Measurements from ENCODE around the gene TJAP1.
"Not testable (repeated sequence)": the region's sequence is repeated elsewhere in the genome, so short reads cannot be mapped to it uniquely, and the experiment has no call there.

TJAP1 gene

DNA sequence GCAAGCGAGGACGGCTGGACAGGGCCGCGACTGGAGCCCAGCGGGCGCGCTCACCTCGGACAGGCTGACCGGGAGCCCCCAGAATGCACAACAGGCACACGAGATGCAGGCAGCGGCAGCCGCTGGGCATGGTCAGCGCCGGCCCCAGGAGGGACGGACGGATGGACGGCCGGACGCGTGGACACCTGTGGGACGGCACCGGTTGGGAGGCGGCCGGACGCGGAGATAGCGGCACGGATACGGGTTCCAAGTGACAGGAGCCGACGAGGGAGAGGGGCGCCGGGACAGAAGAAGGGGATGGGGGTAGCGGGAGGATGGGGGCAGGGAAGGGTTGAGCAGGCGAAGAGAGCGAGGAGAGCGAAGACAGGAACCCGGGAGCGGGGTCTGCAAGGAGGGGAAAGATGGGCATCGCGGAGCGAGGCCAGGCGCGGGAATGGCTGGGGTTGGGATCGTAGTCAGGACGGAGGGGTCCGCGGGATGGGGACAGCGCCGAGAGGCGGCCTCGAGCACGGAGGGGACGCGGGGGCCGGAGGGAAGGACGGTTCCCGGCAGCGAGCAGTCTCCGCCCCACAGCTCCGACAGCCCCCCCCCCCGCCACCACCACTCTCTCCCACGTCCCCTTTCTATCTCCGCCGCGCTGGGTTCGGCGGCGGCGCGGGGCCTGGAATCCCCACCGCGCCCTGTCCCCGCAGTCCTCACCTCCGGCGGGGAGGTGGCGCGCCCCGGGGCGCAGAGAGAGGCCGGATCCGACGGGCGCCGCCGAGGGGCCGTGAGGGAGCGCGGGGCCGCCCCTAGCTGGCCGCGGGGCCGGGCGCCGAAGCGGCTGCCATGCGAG, 22.5 kb upstream of the TJAP1 start:
- no peaks in the 10 kb centered on the region for H3K9me3 ChIP-seq (ENCODE audit: control insufficient read depth, low read length)
- H3K36me3 ChIP-seq (ENCODE audit: control insufficient read depth, insufficient read depth, low read length) = no peaks in the 10 kb centered on the region
- H3K27me3 ChIP-seq (ENCODE audit: control insufficient read depth, insufficient read depth, low read length) = peaks cover 27% of the 10 kb centered on the region
- H3K4me1 ChIP-seq (ENCODE audit: control insufficient read depth, insufficient read depth, low read length) = peaks cover 6% of the 10 kb centered on the region
- no peak overlapping the region for H3K9ac ChIP-seq (ENCODE audit: low read length)
- no peak overlapping the region for H3K4me3 ChIP-seq (ENCODE audit: low read length)

DNA sequence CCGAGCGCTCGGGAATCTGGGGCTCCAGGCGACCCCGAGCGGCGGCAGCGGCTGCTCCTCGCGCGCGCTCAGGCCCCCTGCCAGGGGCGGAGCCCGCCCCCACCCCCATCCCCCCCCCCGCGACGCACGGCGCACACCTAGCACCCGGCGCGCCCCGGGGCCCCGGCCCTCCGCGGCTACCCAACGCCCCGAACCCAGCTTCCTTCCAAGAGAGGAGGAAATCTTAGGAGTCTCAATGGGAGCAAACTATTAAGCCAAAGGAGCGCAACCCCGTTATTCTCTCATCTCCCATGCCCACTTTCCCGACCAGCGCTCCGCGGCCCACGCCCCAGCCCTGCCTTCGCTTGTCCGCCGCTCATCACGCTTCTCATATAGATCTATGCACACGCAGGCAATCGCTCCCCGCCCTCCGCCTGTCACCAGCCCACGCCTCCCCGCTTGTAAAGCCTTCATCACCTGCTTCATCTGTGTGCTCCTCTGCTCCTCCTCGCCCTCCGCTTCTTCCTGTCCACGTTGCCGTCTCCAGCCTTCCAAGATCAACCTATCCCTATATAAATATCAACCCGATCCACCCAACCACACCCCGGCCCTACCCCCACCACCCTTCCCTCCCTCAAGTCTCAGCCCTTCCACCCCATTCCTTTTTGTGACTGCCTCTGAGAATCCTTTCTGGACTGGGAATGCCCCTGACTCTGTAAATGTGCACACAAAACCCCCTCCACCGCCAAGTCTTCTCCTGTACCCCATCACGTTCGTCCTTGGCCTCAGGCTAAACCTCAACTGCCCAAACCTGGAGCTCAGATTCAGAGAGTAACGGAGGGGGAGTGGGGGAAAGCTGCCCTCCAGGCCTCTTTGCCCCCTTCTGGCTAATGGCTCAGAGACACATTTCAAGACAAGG, 21.6 kb upstream of the TJAP1 start, which contains the start of gene DLK2:
DLK2 (minus strand) TSS at position 18 of the 898 bp plus-strand sequence. CDS start 723 bp downstream, outside the sequence.
- H3K9me3 ChIP-seq (ENCODE audit: control insufficient read depth, low read length) = no peaks in the 10 kb centered on the region
- peaks cover 27% of the 10 kb centered on the region for H3K27me3 ChIP-seq (ENCODE audit: control insufficient read depth, insufficient read depth, low read length)
- H3K9ac ChIP-seq (ENCODE audit: low read length) = no peak within 1 kb of the TSS

DNA sequence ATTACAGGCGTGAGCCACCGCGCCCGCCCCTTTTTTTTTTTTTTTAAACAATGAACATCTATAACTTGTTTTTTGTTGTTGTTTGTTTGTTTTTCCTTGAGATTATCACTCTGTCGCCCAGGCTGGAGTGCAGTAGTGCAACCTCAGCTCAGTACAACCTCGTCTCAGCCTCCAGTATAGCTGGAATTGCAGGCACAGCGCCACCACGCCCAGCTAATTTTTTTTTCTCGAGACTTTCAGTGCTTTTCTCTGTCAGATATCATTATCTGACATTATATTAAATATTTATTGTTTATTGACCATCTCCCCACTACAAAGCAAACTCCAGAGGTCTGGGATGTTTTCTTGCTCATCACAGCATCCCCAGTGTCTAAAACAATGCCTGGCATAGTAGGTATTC, 19.7 kb upstream of the TJAP1 start:
- Histone ChIP-seq H3K9ac (ENCODE audit: low read length) (no peak overlapping the region), H3K4me1 (ENCODE audit: control insufficient read depth, insufficient read depth, low read length) (peaks cover 6% of the 10 kb centered on the region), H3K9me3 (ENCODE audit: control insufficient read depth, low read length) (no peaks in the 10 kb centered on the region), H3K27me3 (ENCODE audit: control insufficient read depth, insufficient read depth, low read length) (peaks cover 33% of the 10 kb centered on the region), H3K4me3 (ENCODE audit: low read length) (no peak overlapping the region), H3K36me3 (ENCODE audit: control insufficient read depth, insufficient read depth, low read length) (no peaks in the 10 kb centered on the region)

More for the DNA sequence above, 21.6 kb upstream of the TJAP1 start, which contains the start of gene DLK2:
- Histone ChIP-seq H3K36me3 (ENCODE audit: control insufficient read depth, insufficient read depth, low read length) (no peaks in the 10 kb centered on the region), H3K4me1 (ENCODE audit: control insufficient read depth, insufficient read depth, low read length) (peaks cover 6% of the 10 kb centered on the region), H3K4me3 (ENCODE audit: low read length) (no peak within 1 kb of the TSS)

DNA sequence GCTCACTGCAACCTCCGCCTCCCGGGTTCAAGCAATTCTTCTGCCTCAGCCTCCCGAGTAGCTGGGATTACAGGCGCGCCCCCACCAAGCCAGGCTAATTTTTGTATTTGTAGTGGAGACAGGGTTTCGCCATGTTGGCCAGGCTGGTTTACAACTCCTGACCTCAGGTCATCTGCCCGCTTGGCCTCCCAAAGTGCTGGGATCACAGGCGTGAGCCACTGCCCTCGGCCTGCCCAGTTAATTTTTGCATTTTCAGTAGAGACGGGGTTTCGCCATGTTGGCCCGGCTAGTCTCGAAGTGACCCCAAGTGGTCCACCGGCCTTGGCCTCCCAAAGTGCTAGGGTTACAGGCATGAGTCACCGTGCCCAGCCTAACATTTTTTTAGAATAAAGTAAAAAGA, 19.2 kb upstream of the TJAP1 start:
- H3K9ac ChIP-seq (ENCODE audit: low read length); H3K4me1 ChIP-seq (ENCODE audit: control insufficient read depth, insufficient read depth, low read length); H3K36me3 ChIP-seq (ENCODE audit: control insufficient read depth, insufficient read depth, low read length); H3K9me3 ChIP-seq (ENCODE audit: control insufficient read depth, low read length); H3K4me3 ChIP-seq (ENCODE audit: low read length): not testable (repeated sequence)
- H3K27me3 ChIP-seq (ENCODE audit: control insufficient read depth, insufficient read depth, low read length) = peaks cover 36% of the 10 kb centered on the region

DNA sequence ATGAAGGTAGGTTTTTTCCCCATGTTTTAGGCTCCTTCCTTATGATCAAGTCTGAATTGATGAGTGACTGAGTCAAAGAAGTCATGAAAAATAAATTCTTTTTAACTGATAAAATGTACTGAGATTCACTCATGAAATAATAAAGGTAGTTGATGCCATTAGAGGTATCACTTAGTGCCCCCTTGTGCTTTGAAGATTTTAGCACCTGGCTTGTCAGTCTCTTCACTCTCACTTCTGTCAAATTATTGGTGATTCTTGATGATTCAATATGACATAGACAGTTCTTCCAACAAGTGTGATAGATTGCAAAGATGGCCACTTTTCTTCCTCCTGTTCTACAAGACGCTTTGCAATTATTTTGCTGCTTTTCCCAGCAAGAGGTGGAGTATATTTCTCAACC, 17.8 kb upstream of the TJAP1 start:
- H3K9ac ChIP-seq (ENCODE audit: low read length) = no peak overlapping the region

DNA sequence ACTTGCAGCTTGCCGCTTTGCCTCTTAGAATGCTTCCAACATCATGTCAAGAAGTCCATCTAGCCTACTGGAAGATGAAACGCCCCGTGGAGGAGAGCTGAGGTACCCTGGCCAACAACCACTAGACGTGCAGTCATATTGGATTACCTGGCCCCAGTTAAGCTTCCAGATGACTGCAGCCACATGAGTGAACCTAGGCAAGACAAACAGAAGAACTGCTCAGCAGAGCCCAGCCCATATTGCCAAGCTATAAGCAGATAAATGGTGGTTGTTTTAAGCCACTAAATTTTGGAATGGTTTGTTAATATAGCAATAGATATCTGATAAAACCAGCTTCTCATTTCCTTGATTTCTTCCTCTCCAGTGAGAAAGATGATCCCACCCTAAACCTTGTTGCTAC, 17.3 kb upstream of the TJAP1 start:
- no peak overlapping the region for H3K9ac ChIP-seq (ENCODE audit: low read length)
- no peak overlapping the region for H3K4me3 ChIP-seq (ENCODE audit: low read length)
- H3K27me3 ChIP-seq (ENCODE audit: control insufficient read depth, insufficient read depth, low read length) = peaks cover 34% of the 10 kb centered on the region
- H3K36me3 ChIP-seq (ENCODE audit: control insufficient read depth, insufficient read depth, low read length) = no peaks in the 10 kb centered on the region
- no peaks in the 10 kb centered on the region for H3K9me3 ChIP-seq (ENCODE audit: control insufficient read depth, low read length)
- H3K4me1 ChIP-seq (ENCODE audit: control insufficient read depth, insufficient read depth, low read length) = no peaks in the 10 kb centered on the region

More for the DNA sequence above, 17.8 kb upstream of the TJAP1 start:
- H3K4me1 ChIP-seq (ENCODE audit: control insufficient read depth, insufficient read depth, low read length) = peaks cover 5% of the 10 kb centered on the region
- H3K9me3 ChIP-seq (ENCODE audit: control insufficient read depth, low read length) = no peaks in the 10 kb centered on the region
- peaks cover 39% of the 10 kb centered on the region for H3K27me3 ChIP-seq (ENCODE audit: control insufficient read depth, insufficient read depth, low read length)
- no peaks in the 10 kb centered on the region for H3K36me3 ChIP-seq (ENCODE audit: control insufficient read depth, insufficient read depth, low read length)
- H3K4me3 ChIP-seq (ENCODE audit: low read length) = no peak overlapping the region

DNA sequence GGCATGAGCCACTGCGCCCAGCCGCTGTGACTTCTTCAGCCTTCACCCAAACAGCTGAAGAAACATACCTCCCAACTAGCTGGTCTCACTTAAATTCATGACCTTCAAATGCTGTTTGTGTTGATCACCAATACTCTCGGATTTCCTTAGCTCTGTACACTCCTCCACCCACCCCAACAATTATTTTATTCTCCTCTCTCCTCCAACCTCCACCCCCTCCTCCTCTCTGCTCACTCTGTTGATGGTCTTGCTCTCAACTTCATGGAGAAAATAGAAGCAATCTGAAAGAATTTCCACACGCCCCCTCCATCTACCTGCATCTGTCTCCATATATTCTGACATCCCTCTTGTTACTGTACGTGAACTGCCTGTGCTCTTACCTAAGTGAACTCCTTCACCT, 15.4 kb upstream of the TJAP1 start:
- H3K27me3 ChIP-seq (ENCODE audit: control insufficient read depth, insufficient read depth, low read length) = peaks cover 18% of the 10 kb centered on the region
- no peaks in the 10 kb centered on the region for H3K9me3 ChIP-seq (ENCODE audit: control insufficient read depth, low read length)
- no peak overlapping the region for H3K4me3 ChIP-seq (ENCODE audit: low read length)
- no peak overlapping the region for H3K9ac ChIP-seq (ENCODE audit: low read length)
- H3K36me3 ChIP-seq (ENCODE audit: control insufficient read depth, insufficient read depth, low read length) = no peaks in the 10 kb centered on the region
- no peaks in the 10 kb centered on the region for H3K4me1 ChIP-seq (ENCODE audit: control insufficient read depth, insufficient read depth, low read length)

DNA sequence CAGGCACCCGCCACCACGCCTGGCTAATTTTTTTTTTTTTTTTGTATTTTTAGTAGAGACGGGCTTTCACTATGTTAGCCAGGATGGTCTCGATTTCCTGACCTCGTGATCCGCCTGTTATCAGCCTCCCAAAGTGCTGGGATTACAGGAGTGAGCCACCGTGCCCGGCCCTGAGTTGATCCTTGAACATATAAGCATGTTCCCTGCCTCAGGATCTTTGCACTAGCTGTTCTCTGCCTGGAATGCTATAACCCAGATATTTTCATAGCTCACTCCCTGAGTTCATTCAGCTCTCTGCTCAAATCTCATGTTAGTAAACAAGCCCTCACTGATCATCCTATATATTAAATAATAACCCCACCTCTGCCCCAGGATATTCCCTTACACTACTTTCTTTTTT, 13.0 kb upstream of the TJAP1 start:
- Histone ChIP-seq H3K4me3 (ENCODE audit: low read length) (no peak overlapping the region), H3K9ac (ENCODE audit: low read length) (no peak overlapping the region), H3K4me1 (ENCODE audit: control insufficient read depth, insufficient read depth, low read length) (peaks cover 5% of the 10 kb centered on the region), H3K36me3 (ENCODE audit: control insufficient read depth, insufficient read depth, low read length) (no peaks in the 10 kb centered on the region), H3K27me3 (ENCODE audit: control insufficient read depth, insufficient read depth, low read length) (peaks cover 15% of the 10 kb centered on the region), H3K9me3 (ENCODE audit: control insufficient read depth, low read length) (no peaks in the 10 kb centered on the region)

DNA sequence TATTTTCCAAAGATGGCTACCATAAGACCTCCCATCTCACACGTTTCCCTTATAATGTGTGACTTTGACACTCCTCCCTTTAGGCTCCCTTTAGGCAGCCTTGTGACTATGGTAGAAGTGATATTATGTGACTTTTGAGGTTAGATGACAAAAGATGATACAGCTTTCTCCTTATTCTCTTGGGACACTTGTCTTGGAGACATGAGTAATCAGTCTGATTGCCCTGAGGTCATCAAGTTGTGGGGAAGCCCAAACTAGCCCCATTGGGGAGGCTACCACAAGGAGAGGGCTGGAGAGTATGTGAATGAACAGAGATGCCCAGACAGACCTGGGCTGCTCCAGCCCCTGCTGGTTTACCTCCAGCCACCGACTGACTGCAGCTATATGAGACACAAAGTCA, 11.4 kb upstream of the TJAP1 start:
- Histone ChIP-seq H3K4me3 (ENCODE audit: low read length) (no peak overlapping the region), H3K4me1 (ENCODE audit: control insufficient read depth, insufficient read depth, low read length) (peaks cover 9% of the 10 kb centered on the region), H3K27me3 (ENCODE audit: control insufficient read depth, insufficient read depth, low read length) (peaks cover 15% of the 10 kb centered on the region), H3K9me3 (ENCODE audit: control insufficient read depth, low read length) (no peaks in the 10 kb centered on the region), H3K9ac (ENCODE audit: low read length) (no peak overlapping the region), H3K36me3 (ENCODE audit: control insufficient read depth, insufficient read depth, low read length) (no peaks in the 10 kb centered on the region)

DNA sequence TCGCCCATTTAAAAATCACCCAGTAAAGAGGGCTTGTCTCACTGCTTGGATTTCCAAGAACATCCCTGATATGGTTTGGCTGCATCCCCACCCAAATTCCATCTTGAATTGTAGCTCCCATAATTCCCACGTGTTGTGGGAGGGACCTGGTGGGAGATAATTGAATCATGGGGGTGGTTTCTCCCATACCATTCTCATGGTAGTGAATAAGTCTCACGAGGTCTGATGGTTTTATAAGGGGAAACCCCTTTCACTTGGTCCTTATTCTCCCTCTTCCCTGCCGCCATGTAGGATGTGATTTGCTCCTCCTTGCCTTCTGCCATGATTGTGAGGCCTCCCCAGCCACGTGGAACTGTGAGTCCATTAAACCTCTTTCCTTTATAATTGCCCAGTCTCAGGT, 10.1 kb upstream of the TJAP1 start:
- not testable (repeated sequence) for H3K4me3 ChIP-seq (ENCODE audit: low read length); H3K9ac ChIP-seq (ENCODE audit: low read length); H3K9me3 ChIP-seq (ENCODE audit: control insufficient read depth, low read length); H3K36me3 ChIP-seq (ENCODE audit: control insufficient read depth, insufficient read depth, low read length)
- Histone ChIP-seq H3K4me1 (ENCODE audit: control insufficient read depth, insufficient read depth, low read length) (peaks cover 14% of the 10 kb centered on the region), H3K27me3 (ENCODE audit: control insufficient read depth, insufficient read depth, low read length) (peaks cover 13% of the 10 kb centered on the region)

DNA sequence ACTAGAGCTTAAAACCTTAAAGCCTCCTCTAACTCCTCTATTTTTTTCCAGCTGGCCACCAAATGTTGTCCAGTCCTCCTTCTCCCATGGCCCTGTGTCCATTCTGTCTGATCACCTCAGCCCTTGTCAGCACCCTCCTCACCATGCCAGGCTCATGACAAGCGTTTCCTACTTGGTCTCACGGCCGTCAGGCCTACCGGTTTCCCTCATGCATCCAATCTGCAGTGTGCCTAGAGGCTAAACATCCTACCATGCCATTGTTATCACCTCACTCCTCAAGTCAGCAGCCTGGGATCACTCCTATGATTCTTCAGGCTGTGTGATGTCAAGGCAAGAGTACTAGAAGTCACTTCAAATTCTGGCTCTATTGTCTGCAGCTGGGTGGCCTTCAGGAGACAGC, 9.6 kb upstream of the TJAP1 start:
- Histone ChIP-seq H3K9ac (ENCODE audit: low read length) (no peak overlapping the region), H3K36me3 (ENCODE audit: control insufficient read depth, insufficient read depth, low read length) (no peaks in the 10 kb centered on the region), H3K4me3 (ENCODE audit: low read length) (no peak overlapping the region), H3K27me3 (ENCODE audit: control insufficient read depth, insufficient read depth, low read length) (peaks cover 8% of the 10 kb centered on the region), H3K9me3 (ENCODE audit: control insufficient read depth, low read length) (no peaks in the 10 kb centered on the region), H3K4me1 (ENCODE audit: control insufficient read depth, insufficient read depth, low read length) (peaks cover 14% of the 10 kb centered on the region)

DNA sequence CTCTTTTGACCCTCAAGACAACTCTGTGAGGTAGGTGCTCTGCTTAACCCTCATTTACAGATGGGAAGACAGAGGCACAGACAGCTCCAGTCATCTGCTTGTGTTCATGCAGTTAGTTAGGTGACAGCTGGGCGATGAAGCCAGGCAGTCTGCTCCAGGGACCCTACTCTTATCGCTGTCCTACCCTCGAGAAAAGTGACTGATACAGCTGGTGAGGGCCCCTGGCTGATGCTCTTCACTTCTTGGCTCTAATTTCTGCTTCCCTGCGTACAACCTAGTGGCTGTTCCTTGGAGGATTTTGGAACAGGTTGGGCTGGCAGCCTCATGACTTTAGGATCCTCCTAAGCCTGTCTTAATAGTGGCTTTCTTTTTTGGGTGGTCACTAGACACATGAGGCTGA, 9.1 kb upstream of the TJAP1 start:
- H3K27me3 ChIP-seq (ENCODE audit: control insufficient read depth, insufficient read depth, low read length) = peaks cover 5% of the 10 kb centered on the region
- H3K36me3 ChIP-seq (ENCODE audit: control insufficient read depth, insufficient read depth, low read length) = no peaks in the 10 kb centered on the region
- H3K4me3 ChIP-seq (ENCODE audit: low read length) = no peak overlapping the region
- H3K4me1 ChIP-seq (ENCODE audit: control insufficient read depth, insufficient read depth, low read length) = peaks cover 14% of the 10 kb centered on the region
- no peaks in the 10 kb centered on the region for H3K9me3 ChIP-seq (ENCODE audit: control insufficient read depth, low read length)
- no peak overlapping the region for H3K9ac ChIP-seq (ENCODE audit: low read length)

Data from mucosa of stomach (tissue), 1 donor.